ENCODE results near the gene HSD17B10. TPM values are rescaled to one million over a fixed set of nuclear protein-coding genes. Genes with fewer than 3 reads are reported as not detected.

HSD17B10 gene
- total and polyA plus RNA-seq, 12 donors: 64.5 to 177 (median 131) TPM

- H3K9me3 ChIP-seq (replicated peaks in 1 of 3): no peaks in the 10 kb centered on the region
- peak in 1 of 7 donors; percentile 9 for DNase-seq
- H3K4me3 ChIP-seq: no peak overlapping the region
- intact Hi-C loops (cut with DNase I): no loop called here
- peaks cover 9% of the 10 kb centered on the region for H3K27me3 ChIP-seq
- TF ChIP-seq POLR2A (IDR thresholded peaks at IDR 0.05) (no peak), CTCF (IDR thresholded peaks at IDR 0.05) (peak in 3 of 6 experiments; percentile 14 to 19 (median 15))
- no peak overlapping the region for H3K27ac ChIP-seq
- no peaks in the 10 kb centered on the region for H3K36me3 ChIP-seq (replicated peaks in 1 of 2)
- no peaks in the 10 kb centered on the region for H3K4me1 ChIP-seq (replicated peaks in 1 of 2)
- 26 to 43% (median 31%) methylated on average over 2 to 5 of the region's 5 CpGs for WGBS, 4 donors
These were observed 46.9 kb upstream of the HSD17B10 start for GRCh38 chrX:53481093-53481492.

- Histone ChIP-seq H3K4me3 (no peak overlapping the region), H3K27ac (no peak overlapping the region), H3K4me1 (replicated peaks in 1 of 2) (no peaks in the 10 kb centered on the region), H3K9me3 (replicated peaks in 1 of 3) (no peaks in the 10 kb centered on the region), H3K36me3 (replicated peaks in 1 of 2) (no peaks in the 10 kb centered on the region), H3K27me3 (peaks cover 9% of the 10 kb centered on the region)
- WGBS, 4 donors: 77 to 87% (median 83%) methylated on average over 5 of the region's 5 CpGs
- intact Hi-C loops (cut with DNase I): no loop called here
- TF ChIP-seq CTCF (IDR thresholded peaks at IDR 0.05): no peak
- TF ChIP-seq POLR2A (IDR thresholded peaks at IDR 0.05): no peak
- DNase-seq: no peak
These were observed 45.1 kb upstream of the HSD17B10 start for GRCh38 chrX:53479301-53479700.

- no peaks in the 10 kb centered on the region for H3K36me3 ChIP-seq (replicated peaks in 1 of 2)
- peaks cover 13% of the 10 kb centered on the region for H3K27me3 ChIP-seq
- no peak for DNase-seq
- H3K27ac ChIP-seq: no peak overlapping the region
- no peak overlapping the region for H3K4me3 ChIP-seq
- intact Hi-C loops (cut with DNase I): no loop called here
- WGBS, 4 donors: 50 to 79% (median 59%) methylated on average over 2 of the region's 2 CpGs
- H3K4me1 ChIP-seq (replicated peaks in 1 of 2): no peaks in the 10 kb centered on the region
- H3K9me3 ChIP-seq (replicated peaks in 1 of 3): no peaks in the 10 kb centered on the region
- TF ChIP-seq POLR2A (IDR thresholded peaks at IDR 0.05) (no peak), CTCF (IDR thresholded peaks at IDR 0.05) (no peak)
These were observed 42.2 kb upstream of the HSD17B10 start for GRCh38 chrX:53476371-53476770.

- Histone ChIP-seq H3K4me3 (no peak overlapping the region), H3K27me3 (peaks cover 5% of the 10 kb centered on the region), H3K36me3 (replicated peaks in 1 of 2) (no peaks in the 10 kb centered on the region), H3K4me1 (replicated peaks in 1 of 2) (no peaks in the 10 kb centered on the region), H3K9me3 (replicated peaks in 1 of 3) (no peaks in the 10 kb centered on the region), H3K27ac (no peak overlapping the region)
- DNase-seq: no peak
- no peak for TF ChIP-seq POLR2A (IDR thresholded peaks at IDR 0.05)
- TF ChIP-seq CTCF (IDR thresholded peaks at IDR 0.05): no peak
- intact Hi-C loops (cut with DNase I): no loop called here
- WGBS, 4 donors: 71 to 81% (median 76%) methylated on average over 2 of the region's 2 CpGs
These were observed 40.5 kb upstream of the HSD17B10 start for GRCh38 chrX:53474707-53475106.

Data from adrenal gland (tissue), 12 donors.